ENCODE measurements around the gene NDUFB6. TPM values are rescaled to one million over a fixed set of nuclear protein-coding genes. Genes with fewer than 3 reads are reported as not detected.

The NDUFB6 gene
- total and polyA plus RNA-seq, 10 of the 15 experiments (the other 5 are each of a cell fraction or from before 2014, with no cell fraction given), result 26.3 to 269 (median 61.4) TPM

GRCh38 chr9:32587901-32588300 lies 14.9 kb upstream of the NDUFB6 start:
- Histone ChIP-seq H3K79me2 (ENCODE audit: control insufficient read depth, insufficient read depth, low read length) (no peaks in the 10 kb centered on the region), H4K20me1 (ENCODE audit: control insufficient read depth, insufficient read depth) (no peaks in the 10 kb centered on the region), H3K27ac (ENCODE audit: control insufficient read depth, insufficient read depth) (no peak overlapping the region), H3K9me3 (replicated peaks; ENCODE audit: control insufficient read depth, insufficient read depth, low read length) (no peaks in the 10 kb centered on the region), H3K9ac (ENCODE audit: control insufficient read depth, insufficient read depth, low read length) (no peak overlapping the region), H3K27me3 (replicated peaks in 1 of 2; ENCODE audit: control insufficient read depth in 2 of 2, insufficient read depth in 2 of 2, low read length in 1 of 2) (no peaks in the 10 kb centered on the region), H2AFZ (ENCODE audit: control insufficient read depth, low read depth, low read length) (no peak overlapping the region), H3K36me3 (ENCODE audit: control insufficient read depth in 2 of 2, insufficient read depth in 2 of 2, low read length in 1 of 2) (no peaks in the 10 kb centered on the region), H3K4me2 (ENCODE audit: control insufficient read depth, insufficient read depth) (no peak overlapping the region), H3K4me3 (no peak overlapping the region), H3K4me1 (ENCODE audit: control insufficient read depth, insufficient read depth, low read length) (no peaks in the 10 kb centered on the region)
- intact Hi-C loops (cut with micrococcal nuclease; ENCODE audit: unreplicated experiment), result loop anchor here (2.0 to 5.0 kb wide), 2 partner anchors 114 to 381 kb away; no protein-coding TSS in a partner anchor
- BruUV-seq (replicated peaks), result no TSS peak
- ChIA-PET POLR2A (no interaction called here), RAD21 (ENCODE audit: unreplicated experiment) (interaction anchor here (0.7 to 2.4 kb wide), 5 partner anchors 8 to 381 kb away, joined by 3 to 27 read pairs (median 4); no protein-coding TSS in a partner anchor), CTCF (interaction anchor here (0.8 to 6.9 kb wide), 12 partner anchors 8 to 638 kb away, joined by 3 to 95 read pairs (median 6); partner anchors contain the start of genes ACO1 and NDUFB6), SMC1A (ENCODE audit: uncharacterized antibody, unreplicated experiment) (interaction anchor here (0.9 to 4.2 kb wide), 5 partner anchors 8 to 380 kb away, joined by 3 to 41 read pairs (median 13); no protein-coding TSS in a partner anchor)
- DNase-seq (ENCODE audit: low read depth, low spot score) (no peak), ATAC-seq (peak; percentile 68), FAIRE-seq (no peak)
- in situ Hi-C loops (cut with MboI), result no loop called here
- no peak for TF ChIP-seq EGR1 (IDR thresholded peaks at IDR 0.05; ENCODE audit: borderline replicate concordance in 1 of 2, low read depth in 2 of 2, low read length in 2 of 2)
- TF ChIP-seq RELB (IDR thresholded peaks at IDR 0.05; ENCODE audit: low read depth), result no peak
- TF ChIP-seq CBX3 (IDR thresholded peaks at IDR 0.05; ENCODE audit: borderline replicate concordance, low read depth), result no peak
- TF ChIP-seq ZNF592 (IDR thresholded peaks at IDR 0.05), result no peak
- no peak for TF ChIP-seq CHD1 (IDR thresholded peaks at IDR 0.05; ENCODE audit: low read depth, low read length)
- TF ChIP-seq BMI1 (IDR thresholded peaks at IDR 0.05; ENCODE audit: borderline replicate concordance), result no peak
- TF ChIP-seq HDAC6 (IDR thresholded peaks at IDR 0.05; ENCODE audit: unreplicated experiment), result no peak
- no peak for TF ChIP-seq CTCF (IDR thresholded peaks at IDR 0.05 in 2 of 3, conservative IDR thresholded peaks at IDR 0.05 in 1 of 3; ENCODE audit: control insufficient read depth in 2 of 3, extremely low read depth in 1 of 3, insufficient read depth in 1 of 3, low read depth in 3 of 3, low read length in 3 of 3)
- TF ChIP-seq SMAD5 (IDR thresholded peaks at IDR 0.05; ENCODE audit: low read depth), result no peak
- TF ChIP-seq BCLAF1 (IDR thresholded peaks at IDR 0.05), result no peak
- TF ChIP-seq SUZ12 (IDR thresholded peaks at IDR 0.05; ENCODE audit: unreplicated experiment), result no peak
- TF ChIP-seq NRF1 (conservative IDR thresholded peaks at IDR 0.05; ENCODE audit: low read depth, low read length), result no peak
- no peak for TF ChIP-seq NFXL1 (IDR thresholded peaks at IDR 0.05; ENCODE audit: borderline replicate concordance)
- no peak for TF ChIP-seq IKZF2 (IDR thresholded peaks at IDR 0.05)

Data from GM12878 (cell line).